T-cell (primary cell): ENCODE results near the gene ZNF577. TPM values are rescaled to one million over a fixed set of nuclear protein-coding genes. Genes with fewer than 3 reads are reported as not detected.
A peak's percentile ranks its signal among the peaks of the same experiment; 100 is the strongest.
"Not testable (repeated sequence)": the region's sequence is repeated elsewhere in the genome, so short reads cannot be mapped to it uniquely, and the experiment has no call there.

Source experiments
- ATAC-seq, 4 experiments: fragments of 200-7000 bp in 3 of 4; fragments of 150-1000 bp in 1 of 4; cut with Tn5 transposase; replicated peaks in 1 of 4; 1 replicate in 3 of 4; 2 replicates in 1 of 4; pipeline ENCODE4 v1.10.0; 2021; ENCODE audit warnings: moderate library complexity in 3 of 4, mild to moderate bottlenecking in 2 of 4, moderate number of reproducible peaks in 1 of 4
- CTCF ChIA-PET, 2 donors: fragments of 300-600 bp; sonication (Branson Sonifier 250); formaldehyde crosslinking; loops; one replicate each; lab custom pipeline; 2022; ENCODE audit warnings: antibody characterized with exemption in 2 of 2; lab: Charles Lee
- POLR2A ChIA-PET, 2 donors: fragments of 300-600 bp; sonication (Branson Sonifier 250); formaldehyde crosslinking; loops; one replicate each; lab custom pipeline; 2022; ENCODE audit warnings: antibody characterized with exemption in 2 of 2; lab: Charles Lee
- DNase-seq, 35 experiments: peaks; one replicate each; pipeline versions ENCODE4 v3.0.0 to v3.0.0-alpha.2; 2013 to 2023
- H3K27ac ChIP-seq: one replicate; pipeline ENCODE4 v1.5.1; 2013; ENCODE audit warnings: low read length
- H3K27me3 ChIP-seq, 2 experiments: replicated peaks in 1 of 2; 1 replicate in 1 of 2; 2 replicates in 1 of 2; pipeline versions ENCODE4 v1.6.1 to v1.7.0; 2013; ENCODE audit warnings: low read length in 1 of 2, mixed read lengths in 1 of 2; ENCODE audit not compliant: control insufficient read depth in 2 of 2, insufficient read depth in 2 of 2; ENCODE audit errors: extremely low read depth in 1 of 2
- H3K36me3 ChIP-seq, 2 donors: 1 replicate in 1 of 2; 2 replicates in 1 of 2; pipeline versions ENCODE4 v1.6.1 to v1.7.0; 2013; ENCODE audit warnings: low read length in 1 of 2; ENCODE audit not compliant: control insufficient read depth in 2 of 2, insufficient read depth in 1 of 2; ENCODE audit errors: extremely low read depth in 1 of 2
- H3K4me1 ChIP-seq, 2 experiments: 1 replicate in 1 of 2; 2 replicates in 1 of 2; pipeline versions ENCODE4 v1.6.1 to v1.7.0; 2013; ENCODE audit warnings: low read length in 2 of 2, mixed read lengths in 1 of 2; ENCODE audit not compliant: insufficient read depth in 2 of 2, control insufficient read depth in 1 of 2; ENCODE audit errors: extremely low read depth in 1 of 2
- H3K4me3 ChIP-seq, 2 donors: 1 replicate in 1 of 2; 2 replicates in 1 of 2; pipeline versions ENCODE4 v1.5.1 to v1.7.0; 2013; ENCODE audit warnings: mild to moderate bottlenecking in 2 of 2, low read length in 1 of 2, moderate library complexity in 1 of 2; ENCODE audit not compliant: control insufficient read depth in 1 of 2; ENCODE audit errors: extremely low read depth in 1 of 2
- H3K9me3 ChIP-seq: 2 replicates; pipeline ENCODE4 v1.7.0; 2013
- H3K27ac Mint-ChIP-seq, 2 donors: one replicate each; pipeline ENCODE4 v1.8.0; 2020 to 2021; ENCODE audit warnings: mild to moderate bottlenecking in 2 of 2, mixed read lengths in 2 of 2
- H3K27me3 Mint-ChIP-seq, 2 donors: one replicate each; pipeline ENCODE4 v1.8.0; 2021 to 2022; ENCODE audit warnings: mixed read lengths in 2 of 2
- H3K36me3 Mint-ChIP-seq: one replicate; pipeline ENCODE4 v1.8.0; 2021; ENCODE audit warnings: mixed read lengths
- H3K4me1 Mint-ChIP-seq, 3 donors: one replicate each; pipeline ENCODE4 v1.8.0; 2020 to 2022; ENCODE audit warnings: mixed read lengths in 3 of 3, mild to moderate bottlenecking in 1 of 3
- H3K4me3 Mint-ChIP-seq, 3 donors: one replicate each; pipeline ENCODE4 v1.8.0; 2020 to 2022; ENCODE audit warnings: mild to moderate bottlenecking in 3 of 3, mixed read lengths in 3 of 3, moderate library complexity in 3 of 3
- H3K9me3 Mint-ChIP-seq, 3 donors: one replicate each; pipeline ENCODE4 v1.8.0; 2020 to 2022; ENCODE audit warnings: mixed read lengths in 3 of 3
- WGBS: methylation state at CpG from one replicate; pipeline ENCODE4 v1.1.5; 2013; ENCODE audit warnings: missing lambda C conversion rate; ENCODE audit not compliant: insufficient coverage; 5-methylcytosine and 5-hydroxymethylcytosine counted together
- total RNA-seq, 35 experiments: library from RNA in 6 of 35; stranded (reverse) in 6 of 35; fragments of 120-200 nt in 1 of 35; gene quantifications; one replicate each; pipeline versions ENCODE4 v1.2.1 to v1.2.4 and lab custom pipeline; 2013 to 2026

The ZNF577 gene
- total RNA-seq, 5 donors from 2014 or later (not counting 1 experiment from before 2014, with no cell fraction given), result 8.7 to 17.8 (median 13.7) TPM

DNA sequence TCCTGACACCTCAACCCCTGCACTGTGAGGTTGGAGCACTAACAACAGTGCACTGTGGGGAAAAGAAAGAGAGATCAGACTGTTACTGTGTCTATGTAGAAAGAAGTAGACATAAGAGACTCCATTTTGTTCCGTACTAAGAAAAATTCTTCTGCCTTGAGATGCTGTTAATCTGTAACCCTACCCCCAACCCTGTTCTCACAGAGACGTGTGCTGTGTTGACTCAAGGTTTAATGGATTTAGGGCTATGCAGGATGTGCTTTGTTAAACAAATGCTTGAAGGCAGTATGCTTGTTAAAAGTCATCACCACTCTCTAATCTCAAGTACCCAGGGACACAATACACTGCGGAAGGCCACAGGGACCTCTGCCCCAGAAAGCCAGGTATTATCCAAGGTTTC lies 17.9 kb upstream of the ZNF577 start:
- H3K4me1 ChIP-seq, result peaks cover 5 to 16% of the 10 kb centered on the region in 2 experiments
- ATAC-seq, H3K4me3 Mint-ChIP-seq, H3K4me3 ChIP-seq, POLR2A ChIA-PET, H3K9me3 ChIP-seq, H3K27ac ChIP-seq, DNase-seq, H3K36me3 ChIP-seq, CTCF ChIA-PET, H3K27ac Mint-ChIP-seq: not testable (repeated sequence)
- H3K27me3 Mint-ChIP-seq, result peaks cover 13 to 27% of the 10 kb centered on the region in 2 donors
- H3K27me3 ChIP-seq, result peaks cover 0 to 15% of the 10 kb centered on the region in 2 experiments
- peaks cover 4 to 59% (median 41%) of the 10 kb centered on the region in 3 donors for H3K9me3 Mint-ChIP-seq
- H3K36me3 Mint-ChIP-seq, result peaks cover 62% of the 10 kb centered on the region
- H3K4me1 Mint-ChIP-seq, result peaks cover 26 to 27% (median 27%) of the 10 kb centered on the region in 3 donors
- no CpG with 5 or more reads among the region's 3 CpGs for WGBS

GRCh38 chr19:51905206-51905605 lies 17.5 kb upstream of the ZNF577 start:
- DNase-seq (no peak), ATAC-seq (peak; percentile 13 to 25 (median 18))
- Mint-ChIP-seq H3K36me3 (peaks cover 63% of the 10 kb centered on the region), H3K4me3 (peak overlapping the region; percentile 88 to 100 (median 99)), H3K27ac (peak overlapping the region in 1 of 2 donors; percentile 96), H3K27me3 (peaks cover 9 to 27% of the 10 kb centered on the region in 2 donors), H3K4me1 (peaks cover 26 to 27% (median 27%) of the 10 kb centered on the region in 3 donors), H3K9me3 (peaks cover 8 to 60% (median 45%) of the 10 kb centered on the region in 3 donors)
- Histone ChIP-seq H3K4me3 (peak overlapping the region; percentile 86 to 94), H3K4me1 (peaks cover 5 to 16% of the 10 kb centered on the region in 2 experiments), H3K9me3 (peaks cover 2% of the 10 kb centered on the region), H3K27me3 (peaks cover 0 to 15% of the 10 kb centered on the region in 2 experiments), H3K36me3 (peaks cover 3 to 7% of the 10 kb centered on the region in 2 donors), H3K27ac (no peak overlapping the region)
- ChIA-PET POLR2A (no interaction called here), CTCF (no interaction called here)
- WGBS, result no CpG with 5 or more reads among the region's 3 CpGs

DNA sequence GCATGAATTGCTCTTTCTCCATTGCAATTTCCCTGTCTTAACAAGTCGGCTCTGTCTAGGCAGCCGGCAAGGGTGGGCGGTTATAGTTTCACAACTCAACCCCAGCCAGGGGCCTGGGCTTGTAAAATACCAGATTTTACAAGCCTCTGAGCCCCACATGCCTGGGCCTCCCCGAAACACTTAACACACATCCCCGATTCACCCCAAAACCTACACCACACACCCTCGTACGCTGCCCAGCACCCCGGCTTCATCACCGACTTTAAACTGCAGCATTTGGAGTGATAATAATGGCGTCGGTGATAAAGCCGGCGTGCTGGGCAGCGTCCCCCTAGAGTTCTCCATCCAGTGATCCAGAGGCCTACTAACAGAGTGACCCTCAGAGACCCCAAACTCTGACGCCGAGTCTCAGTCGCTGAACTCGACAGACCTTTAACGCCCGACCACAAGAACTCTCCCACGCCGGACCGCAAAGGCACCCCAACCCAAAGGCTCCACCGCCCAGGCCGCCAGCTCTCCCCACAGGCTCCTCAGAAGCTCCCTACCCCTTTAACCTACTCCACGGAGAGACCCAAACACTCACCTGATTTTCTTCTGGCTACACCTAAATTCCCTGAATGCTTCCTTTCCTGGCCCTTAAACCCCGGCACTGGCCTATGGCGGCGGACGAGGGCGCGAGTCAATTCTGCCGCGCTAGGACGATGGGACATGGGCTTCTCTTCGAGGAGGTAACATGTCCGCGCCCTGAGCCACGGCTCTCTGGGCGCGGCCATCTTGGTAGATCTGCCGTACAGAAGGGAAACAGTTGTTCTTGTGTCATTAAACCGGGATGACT lies 16.8 kb upstream of the ZNF577 start, which contains the start of gene ZNF649:
ZNF649 (minus strand) TSS at position 687 of the 835 bp plus-strand sequence. CDS start 4,910 bp downstream, outside the sequence.
- Mint-ChIP-seq H3K4me1 (peaks cover 26 to 27% (median 27%) of the 10 kb centered on the region in 3 donors), H3K27me3 (peaks cover 5 to 23% of the 10 kb centered on the region in 2 donors), H3K4me3 (peak within 1 kb of the TSS; percentile 88 to 100 (median 99)), H3K36me3 (peaks cover 66% of the 10 kb centered on the region), H3K27ac (peak within 1 kb of the TSS; percentile 96 to 98), H3K9me3 (peaks cover 10 to 63% (median 47%) of the 10 kb centered on the region in 3 donors)
- Histone ChIP-seq H3K27ac (peak within 1 kb of the TSS; percentile 83), H3K4me1 (peaks cover 5 to 16% of the 10 kb centered on the region in 2 experiments), H3K9me3 (no peaks in the 10 kb centered on the region), H3K4me3 (peak within 1 kb of the TSS; percentile 86 to 94), H3K36me3 (peaks cover 7 to 10% of the 10 kb centered on the region in 2 donors), H3K27me3 (peaks cover 0 to 13% of the 10 kb centered on the region in 2 experiments)
- ChIA-PET POLR2A (no interaction called here), CTCF (no interaction called here)
- peak; percentile 45 to 85 (median 71) for DNase-seq
- WGBS, result under 1% methylated on average over 34 of the region's 43 CpGs
- peak; percentile 93 to 98 (median 96) for ATAC-seq

DNA sequence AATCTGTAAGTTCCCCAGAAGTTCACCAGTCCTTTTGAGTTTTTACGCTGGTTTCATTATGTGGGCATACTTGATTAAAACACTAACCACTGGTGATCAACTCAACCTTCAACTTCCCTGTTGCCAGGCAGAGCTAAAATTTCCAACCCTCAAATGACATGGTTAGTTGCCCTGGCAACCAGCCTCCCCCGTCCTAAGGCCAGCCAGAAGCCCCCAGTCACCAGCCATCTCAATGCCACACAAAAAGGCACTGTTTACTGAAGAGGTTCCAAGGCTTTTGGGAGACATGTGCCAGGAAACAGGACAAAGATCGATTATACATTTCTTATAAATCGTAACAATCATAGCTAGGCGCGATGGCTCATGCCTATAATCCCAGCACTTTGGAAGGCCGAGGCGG lies 15.4 kb upstream of the ZNF577 start:
- Histone ChIP-seq H3K27me3 (peaks cover 0 to 9% of the 10 kb centered on the region in 2 experiments), H3K9me3 (peaks cover 5% of the 10 kb centered on the region), H3K36me3 (peaks cover 18 to 22% of the 10 kb centered on the region in 2 donors), H3K4me1 (peaks cover 5 to 16% of the 10 kb centered on the region in 2 experiments), H3K4me3 (peak overlapping the region in 1 of 2 donors; percentile 44), H3K27ac (no peak overlapping the region)
- peak overlapping the region; percentile 88 to 100 (median 99) for H3K4me3 Mint-ChIP-seq
- H3K36me3 Mint-ChIP-seq, result peaks cover 73% of the 10 kb centered on the region
- no peak overlapping the region for H3K27ac Mint-ChIP-seq
- H3K4me1 Mint-ChIP-seq, result peaks cover 26 to 27% (median 27%) of the 10 kb centered on the region in 3 donors
- ChIA-PET POLR2A (no interaction called here), CTCF (no interaction called here)
- 85% methylated on average over 8 of the region's 8 CpGs for WGBS
- DNase-seq (no peak), ATAC-seq (no peak)
- H3K27me3 Mint-ChIP-seq, result peaks cover 4 to 17% of the 10 kb centered on the region in 2 donors
- peaks cover 10 to 55% (median 41%) of the 10 kb centered on the region in 3 donors for H3K9me3 Mint-ChIP-seq

DNA sequence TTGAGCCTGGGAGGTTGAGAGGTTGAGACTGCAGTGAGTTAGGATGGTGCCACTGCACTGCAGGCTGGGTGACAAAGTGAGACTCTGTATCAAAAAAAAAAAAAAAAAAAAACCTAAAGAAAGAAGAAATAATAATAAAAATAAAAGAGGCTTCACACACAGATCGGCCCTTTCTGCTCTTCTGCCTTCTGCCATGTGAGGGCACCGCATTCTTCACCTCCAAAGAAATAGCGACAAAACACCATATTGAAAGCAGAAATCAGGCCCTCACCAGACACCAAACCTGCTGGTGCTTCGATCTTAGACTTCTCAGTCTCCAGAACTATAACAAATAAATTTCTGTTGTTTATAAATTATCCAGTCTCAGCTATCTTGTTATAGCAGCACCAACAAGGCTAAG lies 14.1 kb upstream of the ZNF577 start:
- H3K4me3 Mint-ChIP-seq, result no peak overlapping the region
- no peak for DNase-seq
- CTCF ChIA-PET, result interaction anchor here in 1 of 2 donors (0.7 kb wide), 1 partner anchor 1522 kb away, joined by 3 read pairs; no protein-coding TSS in a partner anchor

GRCh38 chr19:51891193-51891747 lies 3.5 kb upstream of the ZNF577 start:
- Histone ChIP-seq H3K4me3 (no peak overlapping the region), H3K4me1 (peaks cover 4 to 9% of the 10 kb centered on the region in 2 experiments), H3K9me3 (peaks cover 46% of the 10 kb centered on the region), H3K27ac (no peak overlapping the region), H3K27me3 (no peaks in the 10 kb centered on the region), H3K36me3 (peaks cover 30 to 50% of the 10 kb centered on the region in 2 donors)
- H3K4me3 Mint-ChIP-seq, result no peak overlapping the region
- CTCF ChIA-PET, result no interaction called here
- ATAC-seq, result no peak
- H3K4me1 Mint-ChIP-seq, result peaks cover 0 to 7% (median 2%) of the 10 kb centered on the region in 3 donors
- no peaks in the 10 kb centered on the region for H3K27me3 Mint-ChIP-seq
- H3K27ac Mint-ChIP-seq, result no peak overlapping the region
- H3K36me3 Mint-ChIP-seq, result peaks cover 91% of the 10 kb centered on the region
- WGBS, result 100% methylated on average over 7 of the region's 10 CpGs
- POLR2A ChIA-PET, result no interaction called here
- peaks cover 24 to 58% (median 50%) of the 10 kb centered on the region in 3 donors for H3K9me3 Mint-ChIP-seq
- peak in 1 of 35 experiments; percentile 4 for DNase-seq

More for the DNA sequence above, 14.1 kb upstream of the ZNF577 start:
- peaks cover 0 to 3% of the 10 kb centered on the region in 2 experiments for H3K27me3 ChIP-seq
- Mint-ChIP-seq H3K27ac (no peak overlapping the region), H3K9me3 (peaks cover 10 to 51% (median 48%) of the 10 kb centered on the region in 3 donors), H3K36me3 (peaks cover 78% of the 10 kb centered on the region), H3K4me1 (peaks cover 26 to 27% (median 27%) of the 10 kb centered on the region in 3 donors), H3K27me3 (peaks cover 0 to 8% of the 10 kb centered on the region in 2 donors)
- POLR2A ChIA-PET, result no interaction called here
- WGBS, result 100% methylated on average over 3 of the region's 4 CpGs
- peaks cover 9% of the 10 kb centered on the region for H3K9me3 ChIP-seq
- H3K4me1 ChIP-seq, result peaks cover 5 to 16% of the 10 kb centered on the region in 2 experiments
- peaks cover 24 to 35% of the 10 kb centered on the region in 2 donors for H3K36me3 ChIP-seq
- no peak for ATAC-seq
- no peak overlapping the region for H3K27ac ChIP-seq
- no peak overlapping the region for H3K4me3 ChIP-seq
